HCT116 (cell line): ENCODE measurements around the gene CALCB.

Source experiments
- CTCF ChIP-seq, 3 experiments: fragments of 200-600 bp in 1 of 3; sonication (generic) in 1 of 3; IDR thresholded peaks in 2 of 3; conservative IDR thresholded peaks in 1 of 3; 2 replicates each; pipeline ENCODE4 v1.5.1; 2012 to 2017; ENCODE audit warnings: low read depth in 2 of 3, low read length in 2 of 3, antibody characterized with exemption in 1 of 3, borderline replicate concordance in 1 of 3, control low read depth in 1 of 3, mild to moderate bottlenecking in 1 of 3, mixed read lengths in 1 of 3, mixed run types in 1 of 3, moderate library complexity in 1 of 3; ENCODE audit not compliant: insufficient read depth in 1 of 3
- EZH2 ChIP-seq: fragments of 200-600 bp; sonication (generic); IDR thresholded peaks from 2 replicates; pipeline ENCODE4 v1.6.1; 2017; ENCODE audit warnings: antibody characterized with exemption, mixed run types
- POLR2A ChIP-seq: IDR thresholded peaks from 2 replicates; pipeline ENCODE4 v1.7.0; 2011; ENCODE audit warnings: borderline replicate concordance; ENCODE audit not compliant: insufficient read depth, insufficient read length; ENCODE audit errors: extremely low read depth
- SIN3A ChIP-seq: IDR thresholded peaks from 2 replicates; pipeline ENCODE4 v1.6.1; 2012; ENCODE audit warnings: low read depth
- TF ChIP-seq, protein P1 (sequence below): IDR thresholded peaks from 2 replicates; pipeline ENCODE4 v1.6.1; 2011; ENCODE audit warnings: mild to moderate bottlenecking, low read length, moderate library complexity; ENCODE audit not compliant: insufficient replicate concordance; ENCODE audit errors: extremely low read depth

- TF ChIP-seq SIN3A (no peak), CTCF (IDR thresholded peaks at IDR 0.05 in 2 of 3, conservative IDR thresholded peaks at IDR 0.05 in 1 of 3; ENCODE audit: borderline replicate concordance in 1 of 3, insufficient read depth in 1 of 3, low read depth in 2 of 3, low read length in 2 of 3) (no peak), EZH2 (no peak), POLR2A (no peak)
- TF ChIP-seq, protein P1, sequence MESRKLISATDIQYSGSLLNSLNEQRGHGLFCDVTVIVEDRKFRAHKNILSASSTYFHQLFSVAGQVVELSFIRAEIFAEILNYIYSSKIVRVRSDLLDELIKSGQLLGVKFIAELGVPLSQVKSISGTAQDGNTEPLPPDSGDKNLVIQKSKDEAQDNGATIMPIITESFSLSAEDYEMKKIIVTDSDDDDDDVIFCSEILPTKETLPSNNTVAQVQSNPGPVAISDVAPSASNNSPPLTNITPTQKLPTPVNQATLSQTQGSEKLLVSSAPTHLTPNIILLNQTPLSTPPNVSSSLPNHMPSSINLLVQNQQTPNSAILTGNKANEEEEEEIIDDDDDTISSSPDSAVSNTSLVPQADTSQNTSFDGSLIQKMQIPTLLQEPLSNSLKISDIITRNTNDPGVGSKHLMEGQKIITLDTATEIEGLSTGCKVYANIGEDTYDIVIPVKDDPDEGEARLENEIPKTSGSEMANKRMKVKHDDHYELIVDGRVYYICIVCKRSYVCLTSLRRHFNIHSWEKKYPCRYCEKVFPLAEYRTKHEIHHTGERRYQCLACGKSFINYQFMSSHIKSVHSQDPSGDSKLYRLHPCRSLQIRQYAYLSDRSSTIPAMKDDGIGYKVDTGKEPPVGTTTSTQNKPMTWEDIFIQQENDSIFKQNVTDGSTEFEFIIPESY: no peak
Observed at GRCh38 chr11:15027956-15028355, 45.4 kb upstream of the CALCB start.
